Vagina (tissue), 2 donors: Measurements from ENCODE around the gene PDE4D.

Experiments
- POLR2A ChIP-seq, 2 donors: fragments of 450-650 bp; IDR thresholded peaks; one replicate each; pipeline ENCODE4 v1.6.1; 2017; ENCODE audit warnings: antibody characterized with exemption in 2 of 2, mild to moderate bottlenecking in 2 of 2, moderate library complexity in 2 of 2
- TF ChIP-seq, protein P1 (sequence below), 3 experiments: fragments of 450-650 bp in 2 of 3; fragments of 200-600 bp in 1 of 3; sonication (generic) in 1 of 3; IDR thresholded peaks; one replicate each; pipeline ENCODE4 v1.5.1; 2017 to 2019; ENCODE audit warnings: antibody characterized with exemption in 3 of 3, mild to moderate bottlenecking in 2 of 3, moderate library complexity in 2 of 3

GRCh38 chr5:59605915-59606314, 287.6 kb downstream of the PDE4D start:
- TF ChIP-seq, protein P1, sequence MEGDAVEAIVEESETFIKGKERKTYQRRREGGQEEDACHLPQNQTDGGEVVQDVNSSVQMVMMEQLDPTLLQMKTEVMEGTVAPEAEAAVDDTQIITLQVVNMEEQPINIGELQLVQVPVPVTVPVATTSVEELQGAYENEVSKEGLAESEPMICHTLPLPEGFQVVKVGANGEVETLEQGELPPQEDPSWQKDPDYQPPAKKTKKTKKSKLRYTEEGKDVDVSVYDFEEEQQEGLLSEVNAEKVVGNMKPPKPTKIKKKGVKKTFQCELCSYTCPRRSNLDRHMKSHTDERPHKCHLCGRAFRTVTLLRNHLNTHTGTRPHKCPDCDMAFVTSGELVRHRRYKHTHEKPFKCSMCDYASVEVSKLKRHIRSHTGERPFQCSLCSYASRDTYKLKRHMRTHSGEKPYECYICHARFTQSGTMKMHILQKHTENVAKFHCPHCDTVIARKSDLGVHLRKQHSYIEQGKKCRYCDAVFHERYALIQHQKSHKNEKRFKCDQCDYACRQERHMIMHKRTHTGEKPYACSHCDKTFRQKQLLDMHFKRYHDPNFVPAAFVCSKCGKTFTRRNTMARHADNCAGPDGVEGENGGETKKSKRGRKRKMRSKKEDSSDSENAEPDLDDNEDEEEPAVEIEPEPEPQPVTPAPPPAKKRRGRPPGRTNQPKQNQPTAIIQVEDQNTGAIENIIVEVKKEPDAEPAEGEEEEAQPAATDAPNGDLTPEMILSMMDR (IDR thresholded peaks at IDR 0.05): no peak
- TF ChIP-seq POLR2A (IDR thresholded peaks at IDR 0.05): no peak
